SK-N-MC (cell line): ENCODE results near the gene SLC6A19.
"Not testable (repeated sequence)": the region's sequence is repeated elsewhere in the genome, so short reads cannot be mapped to it uniquely, and the experiment has no call there.

Experiments used
- DNase-seq: peaks from one replicate; pipeline ENCODE4 v3.0.0-alpha.2; 2011; ENCODE audit warnings: low read depth, low spot score
- H3K27ac ChIP-seq: fragments of 200-600 bp; sonication (generic); 2 replicates; pipeline ENCODE4 v1.5.1; 2016; ENCODE audit warnings: mixed run types
- H3K36me3 ChIP-seq: fragments of 200-600 bp; sonication (generic); 2 replicates; pipeline ENCODE4 v1.6.1; 2017; ENCODE audit warnings: antibody characterized with exemption, low read length, mixed read lengths; ENCODE audit not compliant: insufficient read depth
- H3K4me3 ChIP-seq: fragments of 200-600 bp; sonication (generic); 2 replicates; pipeline ENCODE4 v1.5.1; 2016
- H3K9ac ChIP-seq: fragments of 200-600 bp; sonication (generic); 2 replicates; pipeline ENCODE4 v1.8.0; 2017; ENCODE audit warnings: mixed run types, mixed read lengths; ENCODE audit not compliant: insufficient read length
- H3K9me3 ChIP-seq: fragments of 200-600 bp; sonication (generic); 2 replicates; pipeline ENCODE4 v1.6.1; 2017; ENCODE audit warnings: low read depth, mild to moderate bottlenecking, antibody characterized with exemption, low read length, moderate library complexity, mixed read lengths
- EZH2 ChIP-seq: fragments of 200-600 bp; sonication (generic); IDR thresholded peaks from one replicate; pipeline ENCODE4 v1.6.1; 2017; ENCODE audit warnings: antibody characterized with exemption
- FOXP2 ChIP-seq: optimal IDR thresholded peaks from 2 replicates; pipeline ENCODE3; 2011; ENCODE audit warnings: mild to moderate bottlenecking, moderate library complexity; ENCODE audit not compliant: insufficient read depth; ENCODE audit errors: extremely low read length, control extremely low read depth
- POLR2AphosphoS5 ChIP-seq: IDR thresholded peaks from 2 replicates; pipeline ENCODE4 v1.6.1; 2012; ENCODE audit warnings: mild to moderate bottlenecking, low read depth, low read length, borderline replicate concordance

SLC6A19 gene

DNA sequence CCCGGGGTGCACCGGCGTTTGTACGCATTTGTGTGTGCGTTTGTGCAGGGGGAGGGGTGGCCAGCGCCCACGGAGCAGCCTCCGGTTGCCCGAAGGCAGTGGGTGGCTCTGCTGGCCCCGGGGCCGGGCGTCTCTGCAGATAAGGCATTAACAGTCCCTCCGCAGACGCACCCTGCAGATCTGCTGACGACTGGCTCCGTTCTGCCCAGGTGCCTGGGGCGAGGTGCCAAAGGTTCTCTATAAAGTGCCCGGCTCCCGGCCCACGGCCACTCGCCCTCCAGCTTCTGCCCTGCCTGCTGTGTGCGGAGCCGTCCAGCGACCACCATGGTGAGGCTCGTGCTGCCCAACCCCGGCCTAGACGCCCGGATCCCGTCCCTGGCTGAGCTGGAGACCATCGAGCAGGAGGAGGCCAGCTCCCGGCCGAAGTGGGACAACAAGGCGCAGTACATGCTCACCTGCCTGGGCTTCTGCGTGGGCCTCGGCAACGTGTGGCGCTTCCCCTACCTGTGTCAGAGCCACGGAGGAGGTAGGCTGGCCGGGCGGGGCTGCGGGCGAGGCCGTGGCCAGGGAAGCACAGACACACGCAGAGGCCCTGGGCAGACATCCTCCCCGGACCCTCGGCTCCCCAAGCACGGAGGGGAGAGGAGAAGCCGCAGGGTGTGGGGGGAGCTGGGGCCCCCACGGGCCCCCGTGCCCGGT is at the start of gene SLC6A19:
TSS of gene SLC6A19 (plus strand) at position 269 of the 699 bp plus-strand sequence. CDS start at position 325, 56 bp downstream.
- no peaks in the 10 kb centered on the region for H3K9me3 ChIP-seq
- no peak within 1 kb of the TSS for H3K4me3 ChIP-seq
- H3K9ac ChIP-seq, result no peak within 1 kb of the TSS
- H3K27ac ChIP-seq, result no peak within 1 kb of the TSS
- no peak for DNase-seq
- no peak for TF ChIP-seq FOXP2
- no peak for TF ChIP-seq POLR2AphosphoS5
- no peak for TF ChIP-seq EZH2
- H3K36me3 ChIP-seq, result no peaks in the 10 kb centered on the region

DNA sequence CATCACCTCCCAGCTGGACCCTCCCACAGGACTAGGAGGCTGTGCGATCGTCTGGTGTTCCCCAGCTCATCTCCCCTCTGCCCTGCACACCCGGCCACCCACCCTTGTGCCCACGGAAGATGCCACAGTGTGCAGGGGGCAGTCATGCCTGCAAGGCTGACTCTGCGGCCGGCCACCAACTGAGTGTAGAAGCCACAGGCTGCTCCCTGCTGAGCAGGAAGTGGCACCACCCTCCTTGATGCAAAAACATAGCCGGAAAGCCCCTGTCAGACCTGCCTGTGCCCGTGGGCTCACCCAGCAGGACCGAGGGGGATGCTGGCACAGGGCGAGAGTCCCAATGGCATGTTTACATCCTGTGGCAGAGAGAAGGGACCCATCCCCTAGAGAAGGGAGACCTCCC is 49.2 kb upstream of the SLC6A19 start:
- no peak for DNase-seq
- H3K27ac ChIP-seq, result no peak overlapping the region
- no peak overlapping the region for H3K9ac ChIP-seq

GRCh38 chr5:1152771-1153282 is 48.6 kb upstream of the SLC6A19 start:
- Histone ChIP-seq H3K9ac (no peak overlapping the region), H3K4me3 (no peak overlapping the region), H3K27ac (no peak overlapping the region), H3K36me3 (no peaks in the 10 kb centered on the region), H3K9me3 (no peaks in the 10 kb centered on the region)
- DNase-seq, result no peak
- TF ChIP-seq POLR2AphosphoS5, result no peak
- TF ChIP-seq FOXP2, result no peak
- TF ChIP-seq EZH2, result no peak

More for the DNA sequence above, 49.2 kb upstream of the SLC6A19 start:
- H3K9me3 ChIP-seq, result no peaks in the 10 kb centered on the region
- H3K36me3 ChIP-seq, result no peaks in the 10 kb centered on the region
- H3K4me3 ChIP-seq, result no peak overlapping the region
- no peak for TF ChIP-seq FOXP2

- TF ChIP-seq EZH2, result no peak
- TF ChIP-seq POLR2AphosphoS5, result no peak
- TF ChIP-seq FOXP2, result no peak
- no peaks in the 10 kb centered on the region for H3K9me3 ChIP-seq
- no peak overlapping the region for H3K4me3 ChIP-seq
- H3K27ac ChIP-seq, result no peak overlapping the region
- DNase-seq, result no peak
- no peak overlapping the region for H3K9ac ChIP-seq
- H3K36me3 ChIP-seq, result no peaks in the 10 kb centered on the region
Observed at GRCh38 chr5:1153428-1153827, 48.0 kb upstream of the SLC6A19 start.

DNA sequence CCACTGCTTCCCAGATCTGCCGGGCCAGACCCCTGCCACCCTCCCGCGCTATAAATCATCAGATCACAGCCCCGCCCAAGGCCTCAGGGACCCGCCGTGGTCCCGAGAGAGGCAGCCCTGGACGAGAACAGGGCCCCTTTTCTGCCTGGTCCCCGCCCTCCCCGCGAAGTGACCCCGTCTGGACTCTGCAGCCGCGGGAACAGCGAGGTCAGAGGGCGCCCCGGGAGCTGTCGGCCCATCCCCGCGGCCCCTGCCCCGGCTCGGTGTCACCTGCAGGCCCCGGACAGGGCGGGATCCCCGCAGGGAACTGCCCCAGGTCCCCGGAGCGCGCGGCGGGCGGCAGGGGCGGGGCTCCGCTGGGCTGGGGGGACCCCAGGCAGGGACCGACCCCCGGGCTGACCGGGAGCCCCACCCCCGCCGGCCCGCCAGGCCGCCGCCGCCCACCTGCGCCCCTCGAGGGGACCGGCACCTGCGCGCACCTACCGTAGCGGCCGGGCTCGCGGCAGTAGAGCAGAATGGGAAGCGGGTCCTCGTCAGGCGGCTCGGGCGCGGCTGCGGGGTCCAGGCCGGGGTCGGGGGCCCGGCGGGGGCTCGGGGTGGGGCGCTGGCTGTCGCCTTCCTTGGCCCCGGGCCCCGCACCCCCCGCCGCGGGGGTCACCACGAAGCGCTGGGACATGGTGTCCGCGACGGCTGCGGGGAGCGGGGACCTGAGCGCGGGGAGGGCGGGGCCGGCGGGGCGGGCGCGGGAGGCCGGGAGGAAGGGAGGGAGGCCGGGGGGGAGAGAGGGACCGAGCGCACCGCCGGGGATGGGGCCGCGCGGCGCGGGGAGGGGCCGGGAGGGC is 46.0 kb upstream of the SLC6A19 start:
- TF ChIP-seq FOXP2 (no peak), POLR2AphosphoS5 (no peak), EZH2 (no peak)
- no peak for DNase-seq
- H3K9ac ChIP-seq, result no peak overlapping the region
- H3K9me3 ChIP-seq, result no peaks in the 10 kb centered on the region
- H3K27ac ChIP-seq, result no peak overlapping the region
- H3K36me3 ChIP-seq, result no peaks in the 10 kb centered on the region
- H3K4me3 ChIP-seq, result no peak overlapping the region

DNA sequence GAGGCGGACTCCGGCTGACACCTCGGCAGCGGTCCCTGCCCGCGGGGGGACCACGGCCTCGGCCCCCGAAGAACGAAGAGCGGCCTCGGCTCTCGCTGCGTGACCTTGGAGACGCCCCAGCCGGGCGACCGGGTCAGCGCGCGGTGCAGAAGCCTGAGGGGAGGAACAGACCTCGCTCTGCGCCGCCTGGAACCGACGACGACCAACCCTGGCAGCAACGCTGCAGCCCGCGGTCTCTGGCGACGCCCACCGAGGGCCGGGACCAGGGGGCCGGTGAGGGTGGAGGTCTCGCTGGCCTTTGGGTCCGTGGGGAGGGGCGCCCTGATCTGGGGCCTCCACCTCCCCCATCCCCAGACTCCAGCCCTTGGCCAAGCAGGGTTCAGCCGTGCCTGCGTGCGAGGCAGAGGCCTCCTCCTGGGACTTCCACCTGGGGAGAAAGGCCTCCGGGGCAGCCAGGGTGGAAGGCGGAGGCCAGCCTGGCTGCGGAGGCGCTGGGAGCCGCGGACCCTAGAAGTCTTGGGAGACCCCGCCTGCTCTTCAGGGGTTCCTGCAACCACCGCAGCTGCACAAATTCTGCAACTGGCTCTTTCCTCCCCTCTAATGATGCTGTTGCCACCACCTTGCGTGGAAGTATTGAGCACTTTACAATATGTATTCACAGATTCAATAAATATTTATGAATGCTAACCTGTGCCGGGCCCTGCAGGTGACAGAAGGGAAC is 45.2 kb upstream of the SLC6A19 start:
- Histone ChIP-seq H3K9me3 (no peaks in the 10 kb centered on the region), H3K4me3 (no peak overlapping the region), H3K9ac (no peak overlapping the region), H3K36me3 (no peaks in the 10 kb centered on the region), H3K27ac (no peak overlapping the region)
- TF ChIP-seq FOXP2 (no peak), EZH2 (no peak), POLR2AphosphoS5 (no peak)
- no peak for DNase-seq

- Histone ChIP-seq H3K4me3 (no peak overlapping the region), H3K9me3 (no peaks in the 10 kb centered on the region), H3K27ac (no peak overlapping the region), H3K9ac (no peak overlapping the region), H3K36me3 (no peaks in the 10 kb centered on the region)
- no peak for TF ChIP-seq EZH2
- no peak for DNase-seq
Observed at GRCh38 chr5:1156754-1157460, 44.5 kb upstream of the SLC6A19 start.

DNA sequence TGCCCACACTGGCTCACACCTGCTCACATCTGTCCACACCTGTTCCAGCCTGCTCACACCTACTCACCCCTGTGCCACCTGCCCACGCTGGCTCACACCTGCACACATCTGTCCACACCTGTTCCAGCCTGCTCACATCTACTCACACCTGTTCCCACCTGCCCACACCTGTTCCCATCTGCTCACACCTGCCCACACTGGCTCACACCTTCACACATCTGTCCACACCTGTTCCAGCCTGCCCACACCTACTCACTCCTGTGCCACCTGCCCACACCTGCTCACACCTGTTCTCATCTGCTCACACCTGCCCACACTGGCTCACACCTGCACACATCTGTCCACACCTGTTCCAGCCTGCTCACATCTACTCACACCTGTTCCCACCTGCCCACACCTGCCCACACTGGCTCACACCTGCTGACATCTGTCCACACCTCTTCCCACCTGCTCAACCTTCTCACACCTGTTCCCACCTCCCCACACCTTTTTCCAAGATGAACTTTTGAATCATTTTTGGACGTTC is 43.9 kb upstream of the SLC6A19 start:
- not testable (repeated sequence) for H3K36me3 ChIP-seq, H3K9me3 ChIP-seq, H3K9ac ChIP-seq, H3K4me3 ChIP-seq, H3K27ac ChIP-seq, DNase-seq
